GM12892 (cell line): ENCODE results near the gene PREP.

Experiments
- POLR2A ChIP-seq: IDR thresholded peaks from 2 replicates; pipeline ENCODE4 v1.6.1; 2011; ENCODE audit warnings: low read depth, low read length, control low read depth
- TAF1 ChIP-seq: IDR thresholded peaks from 2 replicates; pipeline ENCODE4 v1.6.1; 2011; ENCODE audit warnings: low read depth, mild to moderate bottlenecking, control low read depth, low read length, borderline replicate concordance

- no peak for TF ChIP-seq TAF1
- TF ChIP-seq POLR2A: no peak
Observed at GRCh38 chr6:105432797-105433196, 29.9 kb upstream of the PREP start.
